ENCODE measurements around the gene EXOC3L1. TPM values are rescaled to one million over a fixed set of nuclear protein-coding genes. Genes with fewer than 3 reads are reported as not detected.
A peak's percentile ranks its signal among the peaks of the same experiment; 100 is the strongest.

EXOC3L1 gene
- total RNA-seq, 1 experiment from 2014 or later: not detected

DNA sequence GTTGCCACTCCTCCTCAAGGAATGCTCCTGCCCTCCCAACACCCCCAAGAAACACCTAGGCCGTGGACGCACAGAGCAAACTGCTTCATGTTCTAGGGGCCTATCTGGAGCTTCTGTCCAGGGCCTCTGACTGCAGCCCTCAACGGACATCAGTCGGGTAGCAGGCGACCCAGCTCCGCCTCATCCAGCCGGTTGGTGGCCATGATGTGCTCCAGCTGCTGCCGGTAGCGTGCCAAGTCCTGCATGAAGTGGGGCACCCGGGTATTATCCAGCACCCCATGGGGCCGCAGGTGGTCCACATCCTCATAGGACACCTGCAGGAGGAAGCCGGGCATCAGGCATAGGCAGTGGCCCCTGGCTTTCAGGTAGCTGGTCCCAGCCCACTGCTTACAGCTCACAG lies 13.3 kb downstream of the EXOC3L1 start:
- no TSS peak for BruUV-seq (replicated peaks)
- no peak overlapping the region for H3K9ac ChIP-seq (ENCODE audit: low read length)

DNA sequence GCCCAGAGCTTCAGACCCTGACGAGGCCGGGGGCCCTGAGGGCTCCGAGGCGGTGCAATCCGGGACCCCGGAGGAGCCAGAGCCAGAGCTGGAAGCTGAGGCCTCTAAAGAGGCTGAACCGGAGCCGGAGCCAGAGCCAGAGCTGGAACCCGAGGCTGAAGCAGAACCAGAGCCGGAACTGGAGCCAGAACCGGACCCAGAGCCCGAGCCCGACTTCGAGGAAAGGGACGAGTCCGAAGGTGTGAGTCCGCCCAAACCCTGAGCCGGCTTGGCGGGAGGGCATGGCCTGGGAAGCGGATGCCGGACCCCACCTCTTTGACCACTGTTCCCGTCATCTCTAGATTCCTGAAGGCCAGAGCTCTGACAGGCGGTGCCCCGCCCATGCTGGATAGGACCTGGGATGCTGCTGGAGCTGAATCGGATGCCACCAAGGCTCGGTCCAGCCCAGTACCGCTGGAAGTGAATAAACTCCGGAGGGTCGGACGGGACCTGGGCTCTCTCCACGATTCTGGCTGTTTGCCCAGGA lies 15.2 kb downstream of the EXOC3L1 start:
- no peaks in the 10 kb centered on the region for H3K9me2 ChIP-seq (replicated peaks; ENCODE audit: low read length)
- H3K4me1 ChIP-seq (ENCODE audit: insufficient read depth, low read length): peaks cover 46% of the 10 kb centered on the region
- DNase-seq (no peak), ATAC-seq (no peak)
- peak overlapping the region; percentile 69 for H3K27ac ChIP-seq (ENCODE audit: low read length)
- POLR2A ChIA-PET (ENCODE audit: unreplicated experiment): no interaction called here
- CTCF ChIA-PET: no interaction called here
- H3K4me2 ChIP-seq (ENCODE audit: low read length): peak overlapping the region; percentile 97
- peak overlapping the region; percentile 54 for H2AFZ ChIP-seq (ENCODE audit: low read length)
- H4K20me1 ChIP-seq (ENCODE audit: low read length): no peaks in the 10 kb centered on the region
- peaks cover 22% of the 10 kb centered on the region for H3K79me2 ChIP-seq (ENCODE audit: low read length)
- no peaks in the 10 kb centered on the region for H3F3A ChIP-seq (ENCODE audit: low read length, unreplicated experiment)
- intact Hi-C loops (cut with micrococcal nuclease): loop anchor here (2.0 kb wide), 1 partner anchor 14 kb away; no protein-coding TSS in a partner anchor
- no peaks in the 10 kb centered on the region for H3K36me3 ChIP-seq (ENCODE audit: low read depth, low read length)
- no peaks in the 10 kb centered on the region for H3K27me3 ChIP-seq (ENCODE audit: low read length)
- TF ChIP-seq CTCF (conservative IDR thresholded peaks at IDR 0.05; ENCODE audit: low read depth, low read length) (no peak), EZH2phosphoT487 (IDR thresholded peaks at IDR 0.05; ENCODE audit: borderline replicate concordance, low read length) (no peak), EZH2 (IDR thresholded peaks at IDR 0.05; ENCODE audit: low read length, unreplicated experiment) (no peak)
- BruUV-seq (replicated peaks): TSS peak; percentile 28
- H3K9ac ChIP-seq (ENCODE audit: low read length): peak overlapping the region; percentile 65
- no peaks in the 10 kb centered on the region for H3K9me3 ChIP-seq (ENCODE audit: low read length)
- peak overlapping the region; percentile 71 for H3K4me3 ChIP-seq (ENCODE audit: low read length)

More for the DNA sequence above, 13.3 kb downstream of the EXOC3L1 start:
- no peak for DNase-seq
- Histone ChIP-seq H3F3A (ENCODE audit: low read length, unreplicated experiment) (no peaks in the 10 kb centered on the region), H4K20me1 (ENCODE audit: low read length) (no peaks in the 10 kb centered on the region), H3K4me3 (ENCODE audit: low read length) (no peak overlapping the region), H3K27ac (ENCODE audit: low read length) (no peak overlapping the region), H2AFZ (ENCODE audit: low read length) (no peak overlapping the region), H3K79me2 (ENCODE audit: low read length) (peaks cover 27% of the 10 kb centered on the region), H3K9me3 (ENCODE audit: low read length) (no peaks in the 10 kb centered on the region), H3K4me1 (ENCODE audit: insufficient read depth, low read length) (peaks cover 40% of the 10 kb centered on the region), H3K4me2 (ENCODE audit: low read length) (no peak overlapping the region), H3K27me3 (ENCODE audit: low read length) (no peaks in the 10 kb centered on the region), H3K9me2 (replicated peaks; ENCODE audit: low read length) (no peaks in the 10 kb centered on the region), H3K36me3 (ENCODE audit: low read depth, low read length) (no peaks in the 10 kb centered on the region)
- TF ChIP-seq CTCF (conservative IDR thresholded peaks at IDR 0.05; ENCODE audit: low read depth, low read length) (no peak), EZH2phosphoT487 (IDR thresholded peaks at IDR 0.05; ENCODE audit: borderline replicate concordance, low read length) (no peak), EZH2 (IDR thresholded peaks at IDR 0.05; ENCODE audit: low read length, unreplicated experiment) (no peak)
- ChIA-PET CTCF (no interaction called here), POLR2A (ENCODE audit: unreplicated experiment) (no interaction called here)
- no peak for ATAC-seq
- intact Hi-C loops (cut with micrococcal nuclease): no loop called here
